Stimulated activated naive CD8-positive, alpha-beta T cell treated with anti-CD3 and anti-CD28 coated beads, Interleukin-15, Interleukin-2, amounts not matched to agents 100 ng/mL and 50 ng/mL, for 24 hours (primary cell): ENCODE data around the gene ERBB4.

ENCODE experiments used
- H3K27ac Mint-ChIP-seq: one replicate; pipeline ENCODE4 v1.8.0; 2021; ENCODE audit warnings: mild to moderate bottlenecking, mixed read lengths
- H3K27me3 Mint-ChIP-seq: one replicate; pipeline ENCODE4 v1.8.0; 2021; ENCODE audit warnings: mixed read lengths
- H3K36me3 Mint-ChIP-seq: one replicate; pipeline ENCODE4 v1.8.0; 2021; ENCODE audit warnings: low read depth, mixed read lengths
- H3K4me1 Mint-ChIP-seq: one replicate; pipeline ENCODE4 v1.8.0; 2021; ENCODE audit warnings: low read depth, mixed read lengths
- H3K4me3 Mint-ChIP-seq: one replicate; pipeline ENCODE4 v1.8.0; 2021; ENCODE audit warnings: mild to moderate bottlenecking, mixed read lengths
- H3K9me3 Mint-ChIP-seq: one replicate; pipeline ENCODE4 v1.8.0; 2021; ENCODE audit warnings: mixed read lengths

ERBB4 gene

GRCh38 chr2:212426637-212427412, 111.8 kb downstream of the ERBB4 start:
- H3K4me3 Mint-ChIP-seq: no peak overlapping the region
- no peaks in the 10 kb centered on the region for H3K9me3 Mint-ChIP-seq
- H3K36me3 Mint-ChIP-seq: no peaks in the 10 kb centered on the region
- H3K4me1 Mint-ChIP-seq: no peaks in the 10 kb centered on the region
- H3K27ac Mint-ChIP-seq: no peak overlapping the region
- H3K27me3 Mint-ChIP-seq: no peaks in the 10 kb centered on the region

- H3K27me3 Mint-ChIP-seq: no peaks in the 10 kb centered on the region
These were observed 114.5 kb downstream of the ERBB4 start for GRCh38 chr2:212424082-212424481.

GRCh38 chr2:212423089-212423488, 115.5 kb downstream of the ERBB4 start:
- H3K27ac Mint-ChIP-seq: no peak overlapping the region
- no peaks in the 10 kb centered on the region for H3K9me3 Mint-ChIP-seq
- no peaks in the 10 kb centered on the region for H3K27me3 Mint-ChIP-seq
- H3K36me3 Mint-ChIP-seq: no peaks in the 10 kb centered on the region
- no peaks in the 10 kb centered on the region for H3K4me1 Mint-ChIP-seq
- H3K4me3 Mint-ChIP-seq: no peak overlapping the region

More at GRCh38 chr2:212424082-212424481, 114.5 kb downstream of the ERBB4 start:
- Mint-ChIP-seq H3K4me3 (no peak overlapping the region), H3K27ac (no peak overlapping the region), H3K4me1 (no peaks in the 10 kb centered on the region), H3K36me3 (no peaks in the 10 kb centered on the region), H3K9me3 (no peaks in the 10 kb centered on the region)

- no peaks in the 10 kb centered on the region for H3K4me1 Mint-ChIP-seq
- no peak overlapping the region for H3K27ac Mint-ChIP-seq
- H3K27me3 Mint-ChIP-seq: no peaks in the 10 kb centered on the region
- H3K9me3 Mint-ChIP-seq: no peaks in the 10 kb centered on the region
- H3K36me3 Mint-ChIP-seq: no peaks in the 10 kb centered on the region
- H3K4me3 Mint-ChIP-seq: no peak overlapping the region
These were observed 116.9 kb downstream of the ERBB4 start for GRCh38 chr2:212421556-212422334.

- Mint-ChIP-seq H3K4me1 (no peaks in the 10 kb centered on the region), H3K27ac (no peak overlapping the region), H3K9me3 (no peaks in the 10 kb centered on the region), H3K36me3 (no peaks in the 10 kb centered on the region), H3K27me3 (no peaks in the 10 kb centered on the region), H3K4me3 (no peak overlapping the region)
These were observed 122.5 kb downstream of the ERBB4 start for GRCh38 chr2:212416086-212416485.

GRCh38 chr2:212414767-212415211, 123.8 kb downstream of the ERBB4 start:
- Mint-ChIP-seq H3K36me3 (no peaks in the 10 kb centered on the region), H3K4me3 (no peak overlapping the region), H3K27me3 (no peaks in the 10 kb centered on the region)

GRCh38 chr2:212409560-212409959, 129.0 kb downstream of the ERBB4 start:
- no peak overlapping the region for H3K4me3 Mint-ChIP-seq
- H3K27ac Mint-ChIP-seq: no peak overlapping the region
- no peaks in the 10 kb centered on the region for H3K9me3 Mint-ChIP-seq
- H3K36me3 Mint-ChIP-seq: no peaks in the 10 kb centered on the region
- H3K27me3 Mint-ChIP-seq: no peaks in the 10 kb centered on the region
- no peaks in the 10 kb centered on the region for H3K4me1 Mint-ChIP-seq

More at GRCh38 chr2:212414767-212415211, 123.8 kb downstream of the ERBB4 start:
- H3K4me1 Mint-ChIP-seq: no peaks in the 10 kb centered on the region
- H3K27ac Mint-ChIP-seq: no peak overlapping the region
- no peaks in the 10 kb centered on the region for H3K9me3 Mint-ChIP-seq

- no peaks in the 10 kb centered on the region for H3K9me3 Mint-ChIP-seq
- no peak overlapping the region for H3K4me3 Mint-ChIP-seq
- no peaks in the 10 kb centered on the region for H3K4me1 Mint-ChIP-seq
- H3K36me3 Mint-ChIP-seq: no peaks in the 10 kb centered on the region
- no peak overlapping the region for H3K27ac Mint-ChIP-seq
- H3K27me3 Mint-ChIP-seq: no peaks in the 10 kb centered on the region
These were observed 130.1 kb downstream of the ERBB4 start for GRCh38 chr2:212408524-212408923.

GRCh38 chr2:212406716-212407115, 131.9 kb downstream of the ERBB4 start:
- Mint-ChIP-seq H3K27ac (no peak overlapping the region), H3K36me3 (no peaks in the 10 kb centered on the region), H3K27me3 (no peaks in the 10 kb centered on the region), H3K4me1 (no peaks in the 10 kb centered on the region), H3K4me3 (no peak overlapping the region), H3K9me3 (no peaks in the 10 kb centered on the region)

- Mint-ChIP-seq H3K27me3 (no peaks in the 10 kb centered on the region), H3K4me1 (no peaks in the 10 kb centered on the region), H3K9me3 (no peaks in the 10 kb centered on the region), H3K27ac (no peak overlapping the region), H3K4me3 (no peak overlapping the region), H3K36me3 (no peaks in the 10 kb centered on the region)
These were observed 136.3 kb downstream of the ERBB4 start for GRCh38 chr2:212402316-212402715.

- no peaks in the 10 kb centered on the region for H3K4me1 Mint-ChIP-seq
- no peak overlapping the region for H3K27ac Mint-ChIP-seq
- H3K36me3 Mint-ChIP-seq: no peaks in the 10 kb centered on the region
- H3K27me3 Mint-ChIP-seq: no peaks in the 10 kb centered on the region
- H3K4me3 Mint-ChIP-seq: no peak overlapping the region
- no peaks in the 10 kb centered on the region for H3K9me3 Mint-ChIP-seq
These were observed 140.3 kb downstream of the ERBB4 start for GRCh38 chr2:212398316-212398715.

- no peak overlapping the region for H3K27ac Mint-ChIP-seq
- no peaks in the 10 kb centered on the region for H3K4me1 Mint-ChIP-seq
- no peaks in the 10 kb centered on the region for H3K9me3 Mint-ChIP-seq
- H3K27me3 Mint-ChIP-seq: no peaks in the 10 kb centered on the region
- no peak overlapping the region for H3K4me3 Mint-ChIP-seq
- no peaks in the 10 kb centered on the region for H3K36me3 Mint-ChIP-seq
These were observed 146.1 kb downstream of the ERBB4 start for GRCh38 chr2:212392544-212392943.

- Mint-ChIP-seq H3K4me3 (no peak overlapping the region), H3K9me3 (no peaks in the 10 kb centered on the region), H3K27ac (no peak overlapping the region), H3K27me3 (no peaks in the 10 kb centered on the region), H3K4me1 (no peaks in the 10 kb centered on the region), H3K36me3 (no peaks in the 10 kb centered on the region)
These were observed 146.6 kb downstream of the ERBB4 start for GRCh38 chr2:212392043-212392442.

GRCh38 chr2:212387146-212387545, 151.5 kb downstream of the ERBB4 start:
- no peaks in the 10 kb centered on the region for H3K9me3 Mint-ChIP-seq
- no peak overlapping the region for H3K4me3 Mint-ChIP-seq
- no peaks in the 10 kb centered on the region for H3K4me1 Mint-ChIP-seq
- H3K36me3 Mint-ChIP-seq: no peaks in the 10 kb centered on the region
- no peak overlapping the region for H3K27ac Mint-ChIP-seq
- H3K27me3 Mint-ChIP-seq: no peaks in the 10 kb centered on the region

GRCh38 chr2:212385241-212385640, 153.4 kb downstream of the ERBB4 start:
- Mint-ChIP-seq H3K4me3 (no peak overlapping the region), H3K27me3 (no peaks in the 10 kb centered on the region), H3K9me3 (no peaks in the 10 kb centered on the region), H3K27ac (no peak overlapping the region), H3K4me1 (no peaks in the 10 kb centered on the region), H3K36me3 (no peaks in the 10 kb centered on the region)
